GM18499 (cell line): ENCODE results near the gene HOXB5.

ENCODE experiments used
- ATAC-seq: cut with Tn5 transposase; IDR thresholded peaks from one replicate; pipeline ENCODE4 v1.9.1; 2021; ENCODE audit warnings: moderate number of reproducible peaks; ENCODE audit not compliant: insufficient read depth, unreplicated experiment

Gene HOXB5

GRCh38 chr17:48605991-48606891 is 12.7 kb upstream of the HOXB5 start:
- no peak for ATAC-seq

GRCh38 chr17:48605409-48605919 is 11.9 kb upstream of the HOXB5 start:
- no peak for ATAC-seq

GRCh38 chr17:48604770-48605329 is 11.3 kb upstream of the HOXB5 start, which contains the start of gene HOXB6:
TSS of gene HOXB6 (minus strand) at chr17:48604986. CDS start at chr17:48598150, 6,836 bp downstream.
- no peak for ATAC-seq

- no peak for ATAC-seq
Measured at GRCh38 chr17:48603959-48604769, 10.6 kb upstream of the HOXB5 start.

- no peak for ATAC-seq
Measured at GRCh38 chr17:48601539-48602425, 8.2 kb upstream of the HOXB5 start.

- no peak for ATAC-seq
Measured at GRCh38 chr17:48601207-48601538, 7.6 kb upstream of the HOXB5 start.

GRCh38 chr17:48600244-48601098 is 6.9 kb upstream of the HOXB5 start:
- ATAC-seq = no peak

GRCh38 chr17:48599354-48599753 is 5.8 kb upstream of the HOXB5 start:
- no peak for ATAC-seq

GRCh38 chr17:48598736-48599135 is 5.2 kb upstream of the HOXB5 start:
- no peak for ATAC-seq

- no peak for ATAC-seq
Measured at GRCh38 chr17:48597778-48598631, 4.4 kb upstream of the HOXB5 start.

- no peak for ATAC-seq
Measured at GRCh38 chr17:48597528-48597777, 3.9 kb upstream of the HOXB5 start.

GRCh38 chr17:48596735-48597527 is 3.4 kb upstream of the HOXB5 start:
- no peak for ATAC-seq

GRCh38 chr17:48596000-48596734 is 2.6 kb upstream of the HOXB5 start:
- ATAC-seq = no peak

GRCh38 chr17:48595278-48595999 is 1.9 kb upstream of the HOXB5 start:
- ATAC-seq = no peak

GRCh38 chr17:48594538-48595277 is 1.1 kb upstream of the HOXB5 start:
- no peak for ATAC-seq
